Measurements from ENCODE around the gene TMEM121B.

GRCh38 chr22:17115945-17116565, 5.1 kb downstream of the TMEM121B start:
- TF ChIP-seq CTCF (IDR thresholded peaks at IDR 0.05): no peak
- no peak for TF ChIP-seq ZFX (IDR thresholded peaks at IDR 0.05; ENCODE audit: borderline replicate concordance)
